Measurements from ENCODE around the gene FNDC3B. TPM values are rescaled to one million over a fixed set of nuclear protein-coding genes. Genes with fewer than 3 reads are reported as not detected.

FNDC3B gene
- total and polyA plus RNA-seq, 4 donors = 23.3 to 74.2 (median 32.9) TPM

DNA sequence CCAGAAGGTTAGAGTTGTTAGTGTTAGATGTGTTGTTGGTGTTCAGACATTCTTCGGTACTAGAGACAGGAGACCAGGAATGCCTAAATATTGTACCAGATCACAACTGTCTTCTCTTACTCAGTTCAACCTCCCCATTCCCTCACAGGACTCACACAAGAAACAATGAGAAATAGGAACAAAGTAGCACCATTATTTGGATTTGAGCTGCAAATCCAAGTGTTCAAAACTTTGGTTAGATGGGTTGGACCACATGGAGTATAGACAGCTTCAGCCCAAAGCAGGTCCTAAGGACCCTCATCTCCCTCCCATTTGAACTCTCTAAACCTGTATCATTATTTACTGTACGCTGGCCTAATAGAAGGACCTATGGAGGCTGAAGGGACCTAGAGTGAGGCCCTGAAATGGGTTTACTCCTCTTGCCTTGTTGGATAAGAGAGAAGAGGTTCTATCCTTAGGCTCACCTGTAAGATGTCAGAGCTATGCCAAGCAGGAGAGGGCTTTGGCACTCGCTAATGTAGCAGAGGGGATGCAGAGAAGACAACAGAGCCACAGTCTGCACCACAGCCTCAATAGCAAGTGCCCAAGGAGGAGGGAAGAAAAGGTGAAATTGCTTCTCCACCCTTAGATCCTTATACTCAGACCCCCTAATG, 70.9 kb downstream of the FNDC3B start:
- TF ChIP-seq FOXA2 (IDR thresholded peaks at IDR 0.05) = no peak
- TF ChIP-seq JUND (IDR thresholded peaks at IDR 0.05) = no peak
- TF ChIP-seq RXRA (IDR thresholded peaks at IDR 0.05) = no peak
- TF ChIP-seq YY1 (IDR thresholded peaks at IDR 0.05) = no peak
- no peak for TF ChIP-seq FOXA1 (IDR thresholded peaks at IDR 0.05)
- TF ChIP-seq, protein P1, sequence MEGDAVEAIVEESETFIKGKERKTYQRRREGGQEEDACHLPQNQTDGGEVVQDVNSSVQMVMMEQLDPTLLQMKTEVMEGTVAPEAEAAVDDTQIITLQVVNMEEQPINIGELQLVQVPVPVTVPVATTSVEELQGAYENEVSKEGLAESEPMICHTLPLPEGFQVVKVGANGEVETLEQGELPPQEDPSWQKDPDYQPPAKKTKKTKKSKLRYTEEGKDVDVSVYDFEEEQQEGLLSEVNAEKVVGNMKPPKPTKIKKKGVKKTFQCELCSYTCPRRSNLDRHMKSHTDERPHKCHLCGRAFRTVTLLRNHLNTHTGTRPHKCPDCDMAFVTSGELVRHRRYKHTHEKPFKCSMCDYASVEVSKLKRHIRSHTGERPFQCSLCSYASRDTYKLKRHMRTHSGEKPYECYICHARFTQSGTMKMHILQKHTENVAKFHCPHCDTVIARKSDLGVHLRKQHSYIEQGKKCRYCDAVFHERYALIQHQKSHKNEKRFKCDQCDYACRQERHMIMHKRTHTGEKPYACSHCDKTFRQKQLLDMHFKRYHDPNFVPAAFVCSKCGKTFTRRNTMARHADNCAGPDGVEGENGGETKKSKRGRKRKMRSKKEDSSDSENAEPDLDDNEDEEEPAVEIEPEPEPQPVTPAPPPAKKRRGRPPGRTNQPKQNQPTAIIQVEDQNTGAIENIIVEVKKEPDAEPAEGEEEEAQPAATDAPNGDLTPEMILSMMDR (IDR thresholded peaks at IDR 0.05; ENCODE audit: low read depth, low read length, missing input control) = no peak
- TF ChIP-seq, protein P2, sequence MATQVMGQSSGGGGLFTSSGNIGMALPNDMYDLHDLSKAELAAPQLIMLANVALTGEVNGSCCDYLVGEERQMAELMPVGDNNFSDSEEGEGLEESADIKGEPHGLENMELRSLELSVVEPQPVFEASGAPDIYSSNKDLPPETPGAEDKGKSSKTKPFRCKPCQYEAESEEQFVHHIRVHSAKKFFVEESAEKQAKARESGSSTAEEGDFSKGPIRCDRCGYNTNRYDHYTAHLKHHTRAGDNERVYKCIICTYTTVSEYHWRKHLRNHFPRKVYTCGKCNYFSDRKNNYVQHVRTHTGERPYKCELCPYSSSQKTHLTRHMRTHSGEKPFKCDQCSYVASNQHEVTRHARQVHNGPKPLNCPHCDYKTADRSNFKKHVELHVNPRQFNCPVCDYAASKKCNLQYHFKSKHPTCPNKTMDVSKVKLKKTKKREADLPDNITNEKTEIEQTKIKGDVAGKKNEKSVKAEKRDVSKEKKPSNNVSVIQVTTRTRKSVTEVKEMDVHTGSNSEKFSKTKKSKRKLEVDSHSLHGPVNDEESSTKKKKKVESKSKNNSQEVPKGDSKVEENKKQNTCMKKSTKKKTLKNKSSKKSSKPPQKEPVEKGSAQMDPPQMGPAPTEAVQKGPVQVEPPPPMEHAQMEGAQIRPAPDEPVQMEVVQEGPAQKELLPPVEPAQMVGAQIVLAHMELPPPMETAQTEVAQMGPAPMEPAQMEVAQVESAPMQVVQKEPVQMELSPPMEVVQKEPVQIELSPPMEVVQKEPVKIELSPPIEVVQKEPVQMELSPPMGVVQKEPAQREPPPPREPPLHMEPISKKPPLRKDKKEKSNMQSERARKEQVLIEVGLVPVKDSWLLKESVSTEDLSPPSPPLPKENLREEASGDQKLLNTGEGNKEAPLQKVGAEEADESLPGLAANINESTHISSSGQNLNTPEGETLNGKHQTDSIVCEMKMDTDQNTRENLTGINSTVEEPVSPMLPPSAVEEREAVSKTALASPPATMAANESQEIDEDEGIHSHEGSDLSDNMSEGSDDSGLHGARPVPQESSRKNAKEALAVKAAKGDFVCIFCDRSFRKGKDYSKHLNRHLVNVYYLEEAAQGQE (IDR thresholded peaks at IDR 0.05) = no peak
- TF ChIP-seq, protein P3, sequence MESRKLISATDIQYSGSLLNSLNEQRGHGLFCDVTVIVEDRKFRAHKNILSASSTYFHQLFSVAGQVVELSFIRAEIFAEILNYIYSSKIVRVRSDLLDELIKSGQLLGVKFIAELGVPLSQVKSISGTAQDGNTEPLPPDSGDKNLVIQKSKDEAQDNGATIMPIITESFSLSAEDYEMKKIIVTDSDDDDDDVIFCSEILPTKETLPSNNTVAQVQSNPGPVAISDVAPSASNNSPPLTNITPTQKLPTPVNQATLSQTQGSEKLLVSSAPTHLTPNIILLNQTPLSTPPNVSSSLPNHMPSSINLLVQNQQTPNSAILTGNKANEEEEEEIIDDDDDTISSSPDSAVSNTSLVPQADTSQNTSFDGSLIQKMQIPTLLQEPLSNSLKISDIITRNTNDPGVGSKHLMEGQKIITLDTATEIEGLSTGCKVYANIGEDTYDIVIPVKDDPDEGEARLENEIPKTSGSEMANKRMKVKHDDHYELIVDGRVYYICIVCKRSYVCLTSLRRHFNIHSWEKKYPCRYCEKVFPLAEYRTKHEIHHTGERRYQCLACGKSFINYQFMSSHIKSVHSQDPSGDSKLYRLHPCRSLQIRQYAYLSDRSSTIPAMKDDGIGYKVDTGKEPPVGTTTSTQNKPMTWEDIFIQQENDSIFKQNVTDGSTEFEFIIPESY (IDR thresholded peaks at IDR 0.05) = no peak
- no peak for TF ChIP-seq HNF4G (IDR thresholded peaks at IDR 0.05)
- no peak for TF ChIP-seq TAF1 (conservative IDR thresholded peaks at IDR 0.05)
- TF ChIP-seq HNF4A (conservative IDR thresholded peaks at IDR 0.05) = no peak
- no peak for TF ChIP-seq GABPA (IDR thresholded peaks at IDR 0.05 in 1 of 2, conservative IDR thresholded peaks at IDR 0.05 in 1 of 2)
- TF ChIP-seq SP1 (IDR thresholded peaks at IDR 0.05) = no peak
- TF ChIP-seq, protein P4, sequence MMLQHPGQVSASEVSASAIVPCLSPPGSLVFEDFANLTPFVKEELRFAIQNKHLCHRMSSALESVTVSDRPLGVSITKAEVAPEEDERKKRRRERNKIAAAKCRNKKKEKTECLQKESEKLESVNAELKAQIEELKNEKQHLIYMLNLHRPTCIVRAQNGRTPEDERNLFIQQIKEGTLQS (IDR thresholded peaks at IDR 0.05) = no peak
- TF ChIP-seq, protein P5, sequence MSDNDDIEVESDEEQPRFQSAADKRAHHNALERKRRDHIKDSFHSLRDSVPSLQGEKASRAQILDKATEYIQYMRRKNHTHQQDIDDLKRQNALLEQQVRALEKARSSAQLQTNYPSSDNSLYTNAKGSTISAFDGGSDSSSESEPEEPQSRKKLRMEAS (IDR thresholded peaks at IDR 0.05) = no peak
- Histone ChIP-seq H3K27me3 (ENCODE audit: control insufficient read depth in 4 of 4, insufficient read depth in 4 of 4, low read length in 3 of 4) (no peaks in the 10 kb centered on the region), H3K27ac (ENCODE audit: low read depth in 1 of 2, low read length in 2 of 2) (no peak overlapping the region), H3K9me3 (ENCODE audit: control insufficient read depth in 4 of 4, low read length in 3 of 4) (no peaks in the 10 kb centered on the region), H3K4me3 (ENCODE audit: low read depth in 1 of 3, low read length in 3 of 3) (no peak overlapping the region), H3K36me3 (ENCODE audit: control insufficient read depth in 4 of 4, insufficient read depth in 3 of 4, low read depth in 1 of 4, low read length in 3 of 4) (peaks cover 4 to 20% (median 11%) of the 10 kb centered on the region in 4 donors), H3K4me1 (ENCODE audit: control insufficient read depth in 4 of 4, insufficient read depth in 4 of 4, low read length in 3 of 4) (peaks cover 5 to 8% (median 8%) of the 10 kb centered on the region in 4 donors), H3K9ac (ENCODE audit: low read depth in 1 of 2, low read length in 2 of 2) (no peak overlapping the region)
- WGBS = 97% methylated on average over 3 of the region's 3 CpGs
- no peak for DNase-seq (ENCODE audit: low spot score)

Measured in liver (tissue), 9 donors.